GM19455 (cell line): Measurements from ENCODE around the gene USP5.

Experiments
- ATAC-seq: cut with Tn5 transposase; IDR thresholded peaks from one replicate; pipeline ENCODE4 v1.9.1; 2021; ENCODE audit not compliant: unreplicated experiment

USP5 gene

GRCh38 chr12:6851921-6852650 is at the start of gene USP5:
USP5 (plus strand) TSS chr12:6852150; CDS start chr12:6852180, 30 bp downstream.
- ATAC-seq, result peak; percentile 70

- ATAC-seq, result no peak
Measured at GRCh38 chr12:6807170-6807569, 44.8 kb upstream of the USP5 start.

- no peak for ATAC-seq
Measured at GRCh38 chr12:6809056-6809455, 42.9 kb upstream of the USP5 start.

GRCh38 chr12:6810758-6811157 is 41.2 kb upstream of the USP5 start:
- no peak for ATAC-seq

- no peak for ATAC-seq
Measured at GRCh38 chr12:6813363-6813762, 38.6 kb upstream of the USP5 start.

- ATAC-seq, result no peak
Measured at GRCh38 chr12:6816598-6816997, 35.4 kb upstream of the USP5 start.

- no peak for ATAC-seq
Measured at GRCh38 chr12:6817098-6817497, 34.9 kb upstream of the USP5 start.

- no peak for ATAC-seq
Measured at GRCh38 chr12:6817662-6818157, 34.2 kb upstream of the USP5 start.

- ATAC-seq, result no peak
Measured at GRCh38 chr12:6818222-6818621, 33.7 kb upstream of the USP5 start.

GRCh38 chr12:6818645-6819044 is 33.3 kb upstream of the USP5 start:
- no peak for ATAC-seq

GRCh38 chr12:6819106-6820030 is 32.6 kb upstream of the USP5 start:
- no peak for ATAC-seq

GRCh38 chr12:6820166-6820565 is 31.8 kb upstream of the USP5 start:
- no peak for ATAC-seq

- ATAC-seq, result no peak
Measured at GRCh38 chr12:6821591-6822425, 30.1 kb upstream of the USP5 start, which contains the start of gene GPR162. GPR162 (plus strand) TSS chr12:6821821; CDS start chr12:6823899, 2,078 bp downstream.

GRCh38 chr12:6822426-6823135 is 29.4 kb upstream of the USP5 start:
- no peak for ATAC-seq

- no peak for ATAC-seq
Measured at GRCh38 chr12:6823182-6824084, 28.5 kb upstream of the USP5 start.

- ATAC-seq, result no peak
Measured at GRCh38 chr12:6824085-6824775, 27.7 kb upstream of the USP5 start.

GRCh38 chr12:6824901-6825381 is 27.0 kb upstream of the USP5 start:
- no peak for ATAC-seq

- no peak for ATAC-seq
Measured at GRCh38 chr12:6825398-6826124, 26.4 kb upstream of the USP5 start.
